ENCODE measurements around the gene CACUL1. TPM values are rescaled to one million over a fixed set of nuclear protein-coding genes. Genes with fewer than 3 reads are reported as not detected.

CACUL1 gene
- total RNA-seq, 1 experiment from 2014 or later, result 16.3 TPM

DNA sequence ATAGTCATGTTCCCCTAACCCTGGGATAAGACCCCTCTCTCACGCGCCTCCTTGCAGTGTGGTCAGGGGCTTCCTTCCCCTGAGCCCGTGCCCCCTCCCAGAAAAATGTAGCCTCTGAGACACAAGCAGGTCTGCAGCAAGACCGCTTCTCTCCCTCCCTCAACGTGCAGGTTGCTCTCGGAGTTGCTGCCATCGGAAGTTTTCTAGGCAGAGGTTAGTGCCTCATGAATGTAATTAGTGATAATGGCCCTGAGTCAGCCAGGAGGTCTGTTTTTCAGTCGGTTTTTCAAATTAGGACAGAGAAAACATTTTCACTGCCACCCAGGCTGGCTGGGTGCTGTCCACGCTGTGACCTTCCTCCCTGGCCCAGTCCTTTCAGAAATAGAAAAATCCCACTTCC is 116.1 kb downstream of the CACUL1 start:
- no peak for DNase-seq (ENCODE audit: low spot score)

DNA sequence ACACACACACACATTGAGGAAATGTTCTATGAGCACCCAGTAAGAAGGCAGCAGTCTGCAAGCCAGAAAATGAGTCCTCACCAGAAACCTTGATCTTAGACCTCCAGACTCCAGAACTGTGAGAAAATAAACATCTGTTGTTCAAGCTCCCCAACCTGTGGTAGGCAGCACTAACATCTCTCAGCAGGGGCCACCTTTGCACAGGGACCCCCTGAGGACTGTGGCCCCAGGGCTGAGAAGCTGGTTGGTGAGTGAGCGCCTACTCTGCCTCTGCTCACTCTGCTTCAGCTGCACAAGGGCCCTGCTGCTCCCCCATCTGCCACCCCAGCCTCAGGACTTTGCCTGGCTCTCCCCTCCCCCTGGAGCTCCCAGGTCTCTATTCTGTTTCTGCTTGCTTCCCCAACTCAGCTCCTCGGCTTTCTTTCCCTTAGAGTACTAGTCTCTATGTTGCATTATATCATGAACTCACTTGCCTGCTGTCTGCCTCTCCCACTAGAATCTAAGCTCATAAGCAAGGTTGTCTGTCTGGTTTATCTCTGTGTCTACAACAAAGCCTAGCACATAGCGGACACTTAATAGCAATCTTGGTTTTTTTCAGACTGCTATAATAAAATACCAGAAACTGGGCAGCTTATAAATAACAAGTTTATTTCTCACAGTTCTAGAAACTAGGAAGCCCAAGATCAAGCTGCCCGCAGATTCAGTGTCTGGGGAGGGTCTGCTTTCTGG is 118.9 kb downstream of the CACUL1 start:
- DNase-seq (ENCODE audit: low spot score), result no peak

DNA sequence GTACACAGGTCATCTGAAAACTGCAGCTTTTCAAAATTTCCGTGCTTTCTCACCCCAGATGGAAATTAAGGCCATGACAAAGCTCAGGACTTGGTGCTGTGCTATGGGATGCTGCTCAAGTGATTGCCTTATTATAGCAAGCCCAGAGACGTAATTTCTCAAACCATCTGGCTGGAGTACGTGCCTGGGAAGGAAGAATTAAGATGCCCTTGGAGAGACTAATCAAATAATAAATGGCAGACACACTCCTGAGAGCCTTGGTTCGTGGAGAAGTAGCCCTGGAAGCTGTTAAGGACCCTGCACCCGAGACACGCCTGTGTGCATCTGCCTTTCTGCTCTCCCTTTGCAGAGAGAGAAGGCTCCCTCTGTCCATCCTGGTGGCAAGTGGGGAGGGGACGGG is 121.0 kb downstream of the CACUL1 start:
- no peak for DNase-seq (ENCODE audit: low spot score)

DNA sequence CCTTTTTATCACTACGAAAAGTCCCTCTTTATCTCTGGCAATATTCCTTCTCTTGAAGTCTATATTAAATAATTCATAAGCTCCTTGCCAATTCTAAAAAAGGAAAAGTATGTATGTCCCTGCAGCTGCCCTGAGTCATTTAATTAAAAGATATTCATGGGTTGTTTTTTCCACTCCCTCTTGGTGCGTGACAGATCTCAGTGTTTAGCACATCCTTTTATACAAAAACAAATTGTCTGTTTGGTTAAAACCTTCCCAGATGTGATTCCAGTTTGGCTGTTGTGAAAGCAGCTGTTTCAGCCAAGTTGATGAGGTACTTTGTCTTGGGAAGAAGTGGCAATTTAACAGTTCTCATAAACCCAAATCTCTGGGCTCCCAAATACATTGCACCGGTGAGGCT is 125.6 kb downstream of the CACUL1 start:
- no peak for DNase-seq (ENCODE audit: low spot score)

DNA sequence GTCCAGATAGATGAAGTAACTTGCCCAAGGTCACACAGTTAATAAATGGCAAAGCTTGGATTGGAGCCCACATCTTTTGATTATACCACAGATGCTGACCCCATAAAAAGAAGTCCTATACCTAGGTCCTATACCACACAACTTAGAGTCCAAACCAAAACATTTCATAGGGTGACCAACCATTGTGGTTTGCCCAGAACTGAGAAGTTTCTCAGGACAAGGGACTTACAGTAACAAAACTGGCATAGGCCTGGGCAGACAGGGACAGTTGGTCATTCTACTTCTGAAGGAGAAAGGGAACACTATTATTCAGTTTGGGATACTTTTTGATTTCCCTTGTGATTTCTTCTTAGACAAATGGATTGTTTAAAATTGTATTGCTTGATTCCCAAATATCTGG is 126.4 kb downstream of the CACUL1 start:
- no peak for DNase-seq (ENCODE audit: low spot score)

DNA sequence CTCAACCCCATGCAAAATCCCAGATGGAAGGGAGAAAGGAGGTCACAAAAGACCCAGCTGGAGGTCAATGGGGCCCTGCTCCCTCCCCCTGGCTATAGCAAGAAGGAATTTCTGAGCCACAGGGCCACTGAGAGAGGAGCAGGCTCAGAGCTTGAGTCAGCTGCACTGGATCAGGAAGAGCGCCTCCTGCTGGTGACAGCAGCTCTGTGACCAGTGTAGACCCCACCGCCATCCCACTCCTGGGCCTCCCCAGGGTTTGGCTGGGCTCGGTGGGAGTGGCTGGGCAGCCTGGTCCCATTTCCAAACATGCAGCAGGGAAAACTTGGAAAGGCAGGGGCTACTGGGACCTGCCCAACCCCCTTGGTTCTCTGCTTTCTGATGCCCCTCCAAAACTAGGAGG is 127.8 kb downstream of the CACUL1 start:
- no peak for DNase-seq (ENCODE audit: low spot score)

Other genes starting within 250 kb of the CACUL1 start
- not detected in 2 replicates for gene PRLHR, start 159.3 kb downstream of the CACUL1 start, total RNA-seq (2014; rRNA removed; shearing (Covaris generic))

All from H4 (cell line).